ENCODE results near the gene DNAL4.

Gene DNAL4

GRCh38 chr22:38786631-38787030 lies 7.3 kb downstream of the DNAL4 start:
- Histone ChIP-seq H3K27ac (ENCODE audit: low read length) (no peak overlapping the region), H3K9ac (ENCODE audit: low read length in 2 of 2) (no peak overlapping the region), H3K9me3 (ENCODE audit: control insufficient read depth in 2 of 2, low read length in 2 of 2) (no peaks in the 10 kb centered on the region), H3K4me1 (ENCODE audit: control insufficient read depth, insufficient read depth, low read length) (peaks cover 24% of the 10 kb centered on the region), H3K4me3 (ENCODE audit: low read length in 2 of 2) (no peak overlapping the region), H3K27me3 (ENCODE audit: control insufficient read depth in 1 of 2, insufficient read depth in 2 of 2, low read length in 2 of 2) (no peaks in the 10 kb centered on the region), H3K36me3 (ENCODE audit: control insufficient read depth in 2 of 2, insufficient read depth in 2 of 2, low read length in 2 of 2) (peaks cover 17% of the 10 kb centered on the region in 2 donors)

GRCh38 chr22:38784856-38785255 lies 9.1 kb downstream of the DNAL4 start:
- H3K27me3 ChIP-seq (ENCODE audit: control insufficient read depth in 1 of 2, insufficient read depth in 2 of 2, low read length in 2 of 2): no peaks in the 10 kb centered on the region
- H3K27ac ChIP-seq (ENCODE audit: low read length): no peak overlapping the region
- H3K9ac ChIP-seq (ENCODE audit: low read length in 2 of 2): no peak overlapping the region
- H3K36me3 ChIP-seq (ENCODE audit: control insufficient read depth in 2 of 2, insufficient read depth in 2 of 2, low read length in 2 of 2): peaks cover 20 to 21% of the 10 kb centered on the region in 2 donors
- no peak overlapping the region for H3K4me3 ChIP-seq (ENCODE audit: low read length in 2 of 2)
- H3K4me1 ChIP-seq (ENCODE audit: control insufficient read depth, insufficient read depth, low read length): peaks cover 24% of the 10 kb centered on the region
- no peaks in the 10 kb centered on the region for H3K9me3 ChIP-seq (ENCODE audit: control insufficient read depth in 2 of 2, low read length in 2 of 2)

GRCh38 chr22:38784035-38784434 lies 9.9 kb downstream of the DNAL4 start:
- H3K36me3 ChIP-seq (ENCODE audit: control insufficient read depth in 2 of 2, insufficient read depth in 2 of 2, low read length in 2 of 2): peaks cover 22 to 24% of the 10 kb centered on the region in 2 donors
- H3K4me1 ChIP-seq (ENCODE audit: control insufficient read depth, insufficient read depth, low read length): peaks cover 23% of the 10 kb centered on the region
- H3K9ac ChIP-seq (ENCODE audit: low read length in 2 of 2): no peak overlapping the region
- H3K27ac ChIP-seq (ENCODE audit: low read length): no peak overlapping the region
- H3K9me3 ChIP-seq (ENCODE audit: control insufficient read depth in 2 of 2, low read length in 2 of 2): no peaks in the 10 kb centered on the region
- H3K4me3 ChIP-seq (ENCODE audit: low read length in 2 of 2): no peak overlapping the region
- no peaks in the 10 kb centered on the region for H3K27me3 ChIP-seq (ENCODE audit: control insufficient read depth in 1 of 2, insufficient read depth in 2 of 2, low read length in 2 of 2)

GRCh38 chr22:38783095-38783615 lies 10.8 kb downstream of the DNAL4 start:
- H3K9me3 ChIP-seq (ENCODE audit: control insufficient read depth in 2 of 2, low read length in 2 of 2): no peaks in the 10 kb centered on the region
- no peaks in the 10 kb centered on the region for H3K27me3 ChIP-seq (ENCODE audit: control insufficient read depth in 1 of 2, insufficient read depth in 2 of 2, low read length in 2 of 2)
- H3K27ac ChIP-seq (ENCODE audit: low read length): no peak overlapping the region
- peaks cover 26% of the 10 kb centered on the region in 2 donors for H3K36me3 ChIP-seq (ENCODE audit: control insufficient read depth in 2 of 2, insufficient read depth in 2 of 2, low read length in 2 of 2)
- H3K4me1 ChIP-seq (ENCODE audit: control insufficient read depth, insufficient read depth, low read length): peaks cover 14% of the 10 kb centered on the region
- no peak overlapping the region for H3K4me3 ChIP-seq (ENCODE audit: low read length in 2 of 2)
- no peak overlapping the region for H3K9ac ChIP-seq (ENCODE audit: low read length in 2 of 2)

DNA sequence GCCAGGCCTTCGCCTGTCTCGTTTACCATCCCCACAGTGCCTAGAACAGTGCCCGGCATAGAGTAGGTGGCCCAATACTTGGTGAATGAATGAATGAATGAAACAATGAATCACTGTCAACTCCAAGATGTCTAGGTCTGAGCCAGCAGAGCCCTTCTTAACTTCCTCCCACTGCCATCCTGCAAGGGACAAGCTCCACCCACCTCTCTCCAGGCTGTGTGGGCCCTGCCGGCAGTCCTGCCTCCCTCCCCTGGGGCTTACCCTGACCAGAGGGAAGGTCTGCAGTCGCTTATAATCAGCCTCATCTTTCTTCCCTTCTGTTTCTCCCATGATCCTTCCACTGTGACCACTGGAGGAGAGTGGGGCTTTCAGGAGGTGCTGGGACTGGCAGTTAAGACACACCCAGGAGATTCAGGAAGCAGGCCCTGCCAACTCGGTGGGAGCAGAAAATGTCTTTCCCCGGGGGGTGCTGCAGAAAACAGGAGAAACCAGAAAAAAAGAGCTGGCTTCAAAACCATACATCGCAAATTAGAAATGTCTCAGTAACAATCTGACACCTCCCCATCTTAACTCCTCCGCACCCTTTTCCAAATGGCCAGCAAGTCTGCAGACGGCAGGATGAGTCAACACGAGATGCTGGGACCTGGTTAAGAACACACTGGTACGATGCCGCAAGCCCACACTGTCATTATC lies 11.4 kb downstream of the DNAL4 start:
- H3K27me3 ChIP-seq (ENCODE audit: control insufficient read depth in 1 of 2, insufficient read depth in 2 of 2, low read length in 2 of 2): no peaks in the 10 kb centered on the region
- no peak overlapping the region for H3K4me3 ChIP-seq (ENCODE audit: low read length in 2 of 2)
- H3K9me3 ChIP-seq (ENCODE audit: control insufficient read depth in 2 of 2, low read length in 2 of 2): no peaks in the 10 kb centered on the region
- H3K36me3 ChIP-seq (ENCODE audit: control insufficient read depth in 2 of 2, insufficient read depth in 2 of 2, low read length in 2 of 2): peaks cover 26 to 27% of the 10 kb centered on the region in 2 donors
- no peak overlapping the region for H3K27ac ChIP-seq (ENCODE audit: low read length)
- H3K9ac ChIP-seq (ENCODE audit: low read length in 2 of 2): no peak overlapping the region
- H3K4me1 ChIP-seq (ENCODE audit: control insufficient read depth, insufficient read depth, low read length): peaks cover 12% of the 10 kb centered on the region

GRCh38 chr22:38781033-38781432 lies 12.9 kb downstream of the DNAL4 start:
- H3K27me3 ChIP-seq (ENCODE audit: control insufficient read depth in 1 of 2, insufficient read depth in 2 of 2, low read length in 2 of 2): no peaks in the 10 kb centered on the region
- peaks cover 6% of the 10 kb centered on the region for H3K4me1 ChIP-seq (ENCODE audit: control insufficient read depth, insufficient read depth, low read length)
- H3K36me3 ChIP-seq (ENCODE audit: control insufficient read depth in 2 of 2, insufficient read depth in 2 of 2, low read length in 2 of 2): peaks cover 26 to 27% of the 10 kb centered on the region in 2 donors
- no peak overlapping the region for H3K9ac ChIP-seq (ENCODE audit: low read length in 2 of 2)
- H3K9me3 ChIP-seq (ENCODE audit: control insufficient read depth in 2 of 2, low read length in 2 of 2): no peaks in the 10 kb centered on the region
- H3K27ac ChIP-seq (ENCODE audit: low read length): no peak overlapping the region
- no peak overlapping the region for H3K4me3 ChIP-seq (ENCODE audit: low read length in 2 of 2)

DNA sequence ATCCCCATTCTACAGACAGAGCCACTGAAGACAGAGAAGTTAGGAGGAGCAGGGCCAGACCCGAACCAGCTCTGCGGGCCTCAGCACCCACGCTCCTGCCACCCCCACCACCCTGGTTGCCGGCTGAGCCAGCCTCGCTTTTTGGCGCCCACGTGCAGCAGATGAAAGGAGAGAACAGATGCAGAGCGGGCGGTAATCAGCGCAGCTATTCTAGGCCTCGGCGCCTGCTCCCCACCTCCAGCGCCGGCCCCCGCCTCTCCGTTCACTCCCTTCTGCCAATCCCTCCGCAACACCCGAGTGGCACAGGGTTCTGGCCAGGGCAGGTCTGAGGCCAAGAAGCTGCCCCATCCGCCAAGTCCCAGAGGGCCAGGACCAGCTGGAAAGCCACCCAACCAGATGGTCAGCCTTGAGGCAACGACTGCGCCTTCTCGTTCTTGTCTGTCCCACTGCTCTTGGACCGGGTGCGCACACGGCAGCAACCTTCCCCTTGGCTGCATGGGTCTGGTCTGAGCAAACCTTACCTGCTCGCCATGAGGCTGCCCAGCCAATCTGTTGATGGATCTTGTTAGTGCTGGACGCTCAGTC lies 16.8 kb downstream of the DNAL4 start:
- no peaks in the 10 kb centered on the region for H3K27me3 ChIP-seq (ENCODE audit: control insufficient read depth in 1 of 2, insufficient read depth in 2 of 2, low read length in 2 of 2)
- H3K4me1 ChIP-seq (ENCODE audit: control insufficient read depth, insufficient read depth, low read length): peaks cover 3% of the 10 kb centered on the region

DNA sequence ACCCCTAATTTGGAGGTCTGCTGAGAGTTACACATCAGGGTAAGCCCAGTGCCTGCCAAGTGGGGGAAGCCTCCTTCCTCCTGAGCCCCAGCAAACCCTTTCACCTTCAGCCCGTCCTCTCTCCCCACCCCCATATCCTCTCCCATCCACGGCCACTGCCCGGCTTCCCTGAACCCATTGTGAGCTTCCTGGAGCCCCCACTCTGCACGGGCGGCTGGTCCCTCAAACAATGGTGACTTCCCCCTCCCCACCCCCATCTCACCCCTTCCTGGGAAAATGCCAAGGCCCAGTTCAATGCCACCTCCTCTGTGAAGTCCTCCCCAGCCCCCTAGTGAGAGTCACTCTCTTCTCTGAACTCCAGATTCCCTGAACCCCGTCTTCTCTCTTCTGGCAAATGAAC lies 17.9 kb downstream of the DNAL4 start:
- Histone ChIP-seq H3K27ac (ENCODE audit: low read length) (no peak overlapping the region), H3K4me3 (ENCODE audit: low read length in 2 of 2) (no peak overlapping the region), H3K9me3 (ENCODE audit: control insufficient read depth in 2 of 2, low read length in 2 of 2) (no peaks in the 10 kb centered on the region), H3K27me3 (ENCODE audit: control insufficient read depth in 1 of 2, insufficient read depth in 2 of 2, low read length in 2 of 2) (no peaks in the 10 kb centered on the region), H3K9ac (ENCODE audit: low read length in 2 of 2) (no peak overlapping the region), H3K36me3 (ENCODE audit: control insufficient read depth in 2 of 2, insufficient read depth in 2 of 2, low read length in 2 of 2) (peaks cover 17 to 19% of the 10 kb centered on the region in 2 donors), H3K4me1 (ENCODE audit: control insufficient read depth, insufficient read depth, low read length) (peaks cover 3% of the 10 kb centered on the region)

More for the DNA sequence above, 16.8 kb downstream of the DNAL4 start:
- Histone ChIP-seq H3K36me3 (ENCODE audit: control insufficient read depth in 2 of 2, insufficient read depth in 2 of 2, low read length in 2 of 2) (peaks cover 24% of the 10 kb centered on the region in 2 donors), H3K9me3 (ENCODE audit: control insufficient read depth in 2 of 2, low read length in 2 of 2) (no peaks in the 10 kb centered on the region), H3K27ac (ENCODE audit: low read length) (no peak overlapping the region), H3K4me3 (ENCODE audit: low read length in 2 of 2) (no peak overlapping the region), H3K9ac (ENCODE audit: low read length in 2 of 2) (no peak overlapping the region)

GRCh38 chr22:38775656-38776055 lies 18.3 kb downstream of the DNAL4 start:
- Histone ChIP-seq H3K36me3 (ENCODE audit: control insufficient read depth in 2 of 2, insufficient read depth in 2 of 2, low read length in 2 of 2) (peaks cover 16 to 17% of the 10 kb centered on the region in 2 donors), H3K4me3 (ENCODE audit: low read length in 2 of 2) (no peak overlapping the region), H3K27ac (ENCODE audit: low read length) (no peak overlapping the region), H3K4me1 (ENCODE audit: control insufficient read depth, insufficient read depth, low read length) (peaks cover 3% of the 10 kb centered on the region), H3K9me3 (ENCODE audit: control insufficient read depth in 2 of 2, low read length in 2 of 2) (no peaks in the 10 kb centered on the region), H3K27me3 (ENCODE audit: control insufficient read depth in 1 of 2, insufficient read depth in 2 of 2, low read length in 2 of 2) (no peaks in the 10 kb centered on the region), H3K9ac (ENCODE audit: low read length in 2 of 2) (no peak overlapping the region)

GRCh38 chr22:38774496-38775166 lies 19.3 kb downstream of the DNAL4 start:
- H3K27ac ChIP-seq (ENCODE audit: low read length): no peak overlapping the region
- H3K36me3 ChIP-seq (ENCODE audit: control insufficient read depth in 2 of 2, insufficient read depth in 2 of 2, low read length in 2 of 2): peaks cover 7 to 10% of the 10 kb centered on the region in 2 donors
- H3K27me3 ChIP-seq (ENCODE audit: control insufficient read depth in 1 of 2, insufficient read depth in 2 of 2, low read length in 2 of 2): no peaks in the 10 kb centered on the region
- peaks cover 3% of the 10 kb centered on the region for H3K4me1 ChIP-seq (ENCODE audit: control insufficient read depth, insufficient read depth, low read length)
- no peak overlapping the region for H3K9ac ChIP-seq (ENCODE audit: low read length in 2 of 2)
- H3K4me3 ChIP-seq (ENCODE audit: low read length in 2 of 2): no peak overlapping the region
- H3K9me3 ChIP-seq (ENCODE audit: control insufficient read depth in 2 of 2, low read length in 2 of 2): no peaks in the 10 kb centered on the region

Data from stomach smooth muscle (tissue), 2 donors.